Fibroblast of skin of right quadriceps (primary cell): Measurements from ENCODE around the gene NAXE.
A peak's percentile ranks its signal among the peaks of the same experiment; 100 is the strongest.
"Not testable (repeated sequence)": the region's sequence is repeated elsewhere in the genome, so short reads cannot be mapped to it uniquely, and the experiment has no call there.

Experiments used
- DNase-seq: peaks from one replicate; pipeline ENCODE4 v3.0.0-alpha.2; 2013

Gene NAXE

DNA sequence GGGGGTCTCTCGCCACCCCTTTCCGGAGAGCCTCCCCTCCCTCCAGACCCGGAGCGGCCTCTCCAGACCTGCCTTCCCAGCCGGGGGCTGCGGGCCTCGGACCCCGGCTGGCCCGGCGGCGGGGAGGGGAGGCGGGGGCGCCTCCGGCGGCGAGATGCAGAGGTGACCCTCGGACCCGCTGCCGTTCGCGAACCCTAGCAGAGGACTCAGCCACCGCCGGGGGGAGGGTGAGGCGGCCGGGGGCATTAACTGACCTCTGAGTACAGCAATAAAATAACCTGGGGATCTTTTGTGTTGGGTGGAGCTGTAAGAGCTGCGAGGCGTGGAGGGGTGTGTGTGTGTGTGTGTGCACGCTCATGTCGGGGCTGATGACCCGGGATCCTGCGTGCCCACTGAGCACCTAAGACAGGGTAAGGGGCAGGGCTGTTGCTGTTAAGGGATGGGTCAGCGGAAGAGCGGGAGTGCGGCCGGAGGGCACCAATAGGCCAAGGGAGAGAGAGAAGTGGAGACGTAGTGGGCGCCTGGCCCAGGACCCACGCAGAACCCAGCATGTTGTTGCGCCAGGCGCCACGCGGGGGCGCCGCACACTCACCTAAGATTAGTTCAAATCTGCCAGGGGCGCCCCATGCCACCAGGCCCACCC, 34.0 kb downstream of the NAXE start:
- DNase-seq: no peak

GRCh38 chr1:156626079-156626438, 34.5 kb downstream of the NAXE start:
- DNase-seq: no peak

DNA sequence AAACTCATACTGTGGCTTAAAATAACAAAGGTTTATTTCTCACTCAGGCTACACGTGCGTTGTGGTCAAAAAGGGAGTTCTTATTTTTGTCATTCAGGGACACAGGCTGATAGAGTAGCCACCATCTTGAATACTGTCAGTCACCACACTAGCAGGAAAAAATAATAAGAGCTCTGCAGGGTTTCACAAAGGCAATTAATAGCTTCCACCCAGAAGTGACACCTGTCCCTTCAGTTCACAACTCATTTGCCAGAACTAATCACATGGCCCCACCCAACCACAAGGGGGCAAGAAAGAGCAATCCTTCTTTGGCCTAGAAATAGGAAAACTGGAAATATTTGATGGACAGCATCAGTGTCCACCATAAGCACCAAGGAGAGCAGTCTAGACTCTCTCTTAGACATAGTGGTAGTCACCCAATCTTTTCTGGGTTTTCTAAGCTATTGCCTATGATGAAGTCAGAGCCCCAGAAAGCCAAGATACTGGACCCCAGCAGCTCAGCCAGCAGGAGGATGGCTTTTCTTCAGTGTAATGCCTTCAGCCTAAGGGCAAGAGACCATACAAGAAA, 35.8 kb downstream of the NAXE start:
- DNase-seq: peak; percentile 38

- no peak for DNase-seq
Measured at GRCh38 chr1:156629823-156630449, 38.4 kb downstream of the NAXE start.

GRCh38 chr1:156631152-156631551, 39.6 kb downstream of the NAXE start:
- not testable (repeated sequence) for DNase-seq

GRCh38 chr1:156632355-156632754, 40.8 kb downstream of the NAXE start:
- DNase-seq: no peak

- DNase-seq: no peak
Measured at GRCh38 chr1:156638189-156638985, 46.8 kb downstream of the NAXE start.

DNA sequence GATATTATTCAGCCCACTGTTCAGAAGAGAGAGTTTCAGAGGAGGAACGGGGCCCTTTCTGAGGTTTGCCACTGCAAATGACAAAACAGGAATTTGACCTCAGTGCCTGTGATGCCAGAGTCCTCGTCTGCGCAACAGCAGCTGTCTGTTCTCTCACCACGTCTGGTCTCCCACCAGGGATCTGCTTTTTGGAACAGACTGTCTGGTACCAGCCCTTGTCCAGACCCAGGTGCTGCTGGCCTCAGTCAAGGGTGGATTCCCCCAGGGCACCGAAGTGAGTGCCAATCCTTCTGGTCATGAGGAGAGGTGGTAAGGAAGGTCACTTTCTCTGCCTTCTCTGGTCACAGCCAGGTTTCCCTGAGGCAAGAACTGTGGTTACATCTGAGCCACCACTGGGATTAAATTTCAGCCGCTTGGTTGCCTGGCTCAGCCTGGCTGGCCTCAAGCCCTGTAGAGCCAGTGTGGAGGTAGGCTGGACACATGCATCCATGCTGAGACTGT, 48.1 kb downstream of the NAXE start:
- no peak for DNase-seq

DNA sequence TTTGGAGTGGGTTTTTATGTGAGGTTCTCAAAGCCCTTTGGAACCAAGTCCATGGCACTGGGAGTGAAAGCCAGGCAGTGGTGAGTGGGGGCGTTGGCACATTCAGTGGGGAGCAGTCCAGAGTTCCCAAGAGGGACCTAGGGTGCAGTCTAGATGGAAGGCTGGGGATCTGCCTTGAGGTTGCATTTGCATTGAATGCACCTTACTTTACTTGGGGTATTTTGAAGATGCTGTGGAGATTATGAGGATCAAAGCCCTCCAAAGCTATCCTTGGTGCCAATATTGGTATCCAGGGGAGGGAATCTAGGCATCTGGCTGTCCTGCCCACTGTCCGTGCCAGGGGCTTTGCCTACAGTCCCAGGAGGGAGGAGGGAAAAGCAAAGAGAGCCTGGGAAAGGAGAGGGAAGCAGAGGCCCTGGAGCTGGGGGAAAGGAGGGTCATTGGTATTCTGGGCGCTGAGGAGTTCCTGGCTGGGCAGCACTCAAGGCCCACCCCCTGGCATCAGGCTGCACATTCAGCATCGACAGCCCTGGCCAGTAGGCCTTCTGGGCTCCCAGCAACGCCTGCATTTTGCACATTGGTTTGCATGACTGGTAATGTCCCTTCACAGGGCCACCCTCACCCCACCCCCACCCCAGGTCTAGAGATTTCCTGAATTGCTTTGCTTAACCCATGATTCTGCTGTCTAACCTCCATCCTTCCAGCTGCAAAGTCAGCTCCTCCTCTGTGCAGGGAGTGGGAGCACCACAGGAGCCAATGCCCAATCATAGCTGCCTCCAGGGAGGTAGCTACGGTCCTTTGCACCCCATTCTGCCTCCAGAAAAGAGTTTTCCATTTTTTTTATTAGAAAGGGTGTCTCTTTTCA, 49.5 kb downstream of the NAXE start:
- DNase-seq: no peak

DNA sequence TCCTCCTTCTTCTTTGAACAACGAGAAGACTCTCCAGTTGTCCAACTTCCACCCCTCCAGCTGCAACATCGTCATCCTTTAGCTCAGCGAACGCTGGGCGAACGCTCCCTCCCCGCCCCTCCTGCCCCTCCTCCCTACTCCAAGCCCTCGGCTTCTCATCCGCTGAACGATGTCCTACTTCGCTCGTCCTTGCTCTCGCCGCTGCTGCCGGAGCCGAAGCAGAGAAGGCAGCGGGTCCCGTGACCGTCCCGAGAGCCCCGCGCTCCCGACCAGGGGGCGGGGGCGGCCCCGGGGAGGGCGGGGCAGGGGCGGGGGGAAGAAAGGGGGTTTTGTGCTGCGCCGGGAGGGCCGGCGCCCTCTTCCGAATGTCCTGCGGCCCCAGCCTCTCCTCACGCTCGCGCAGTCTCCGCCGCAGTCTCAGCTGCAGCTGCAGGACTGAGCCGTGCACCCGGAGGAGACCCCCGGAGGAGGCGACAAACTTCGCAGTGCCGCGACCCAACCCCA, 50.2 kb downstream of the NAXE start, which contains the start of gene BCAN:
Gene BCAN (plus strand): TSS at position 357 of the 504 bp plus-strand sequence. CDS start 3,938 bp downstream, outside the sequence.
- no peak for DNase-seq

GRCh38 chr1:156642265-156643048, 50.9 kb downstream of the NAXE start:
- no peak for DNase-seq

GRCh38 chr1:156643049-156643777, 51.6 kb downstream of the NAXE start:
- no peak for DNase-seq

- no peak for DNase-seq
Measured at GRCh38 chr1:156643778-156644092, 52.2 kb downstream of the NAXE start.
